ENCODE measurements around the gene SEMA6A.

The SEMA6A gene

DNA sequence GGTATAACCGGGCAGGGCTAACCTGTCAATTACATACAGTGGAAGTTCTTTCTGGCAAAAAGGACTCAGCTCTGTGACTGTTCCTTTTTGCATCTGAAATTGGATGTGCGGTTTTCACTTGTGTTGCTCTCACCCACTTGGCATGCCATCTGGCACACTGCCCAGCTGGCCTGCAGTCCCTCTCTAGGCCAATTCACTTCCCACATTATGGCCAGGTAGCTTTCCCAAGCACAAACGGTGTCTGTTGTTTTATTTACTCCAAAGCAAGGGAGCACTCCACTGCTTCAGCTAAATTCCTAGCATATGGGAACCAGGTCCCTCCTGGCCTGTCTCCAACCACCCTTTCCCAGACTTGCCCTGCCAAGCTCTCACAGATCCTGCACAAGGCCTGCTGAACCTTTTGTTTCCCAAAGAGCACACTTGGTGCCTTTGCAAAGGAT is 132.5 kb downstream of the SEMA6A start:
- 79% methylated on average over 3 of the region's 3 CpGs for WGBS
- no peak overlapping the region for H2AFZ ChIP-seq (ENCODE audit: low read depth, low read length)
- no peak overlapping the region for H4K91ac ChIP-seq (ENCODE audit: low read length)
- no peak overlapping the region for H3K9ac ChIP-seq (ENCODE audit: low read length)
- H3K36me3 ChIP-seq (ENCODE audit: control insufficient read depth in 1 of 2, insufficient read depth in 2 of 2, low read depth in 1 of 2, low read length in 2 of 2), result peaks cover 0 to 16% of the 10 kb centered on the region in 2 experiments
- H4K8ac ChIP-seq (ENCODE audit: low read length), result no peak overlapping the region
- no peak overlapping the region for H3K18ac ChIP-seq (ENCODE audit: low read depth in 1 of 2, low read length in 2 of 2)
- no peak overlapping the region for H2BK12ac ChIP-seq (ENCODE audit: low read length in 2 of 2)
- no peak overlapping the region for H3K4me2 ChIP-seq (ENCODE audit: low read length, poor library complexity, severe bottlenecking)
- no peak overlapping the region for H3K4me3 ChIP-seq (ENCODE audit: insufficient read depth in 1 of 2, low read depth in 1 of 2, low read length in 2 of 2)
- peak overlapping the region; percentile 47 for H2AK5ac ChIP-seq (ENCODE audit: low read length, severe bottlenecking)
- no peak overlapping the region for H3K27ac ChIP-seq (ENCODE audit: low read length, poor library complexity, severe bottlenecking)
- no peak overlapping the region for H2BK5ac ChIP-seq (ENCODE audit: low read depth, low read length, poor library complexity, severe bottlenecking)
- no peak overlapping the region for H3K14ac ChIP-seq (ENCODE audit: low read length in 2 of 2)
- no peak overlapping the region for H3K4ac ChIP-seq (ENCODE audit: low read depth in 1 of 2, low read length in 2 of 2)
- no peak for DNase-seq
- H3K4me1 ChIP-seq (ENCODE audit: control insufficient read depth, insufficient read depth, low read depth, low read length), result peaks cover 8% of the 10 kb centered on the region
- no peak overlapping the region for H2BK120ac ChIP-seq (ENCODE audit: low read depth, low read length)
- H3K23ac ChIP-seq (ENCODE audit: low read length in 2 of 2), result no peak overlapping the region
- H3K79me1 ChIP-seq (replicated peaks; ENCODE audit: low read length, poor library complexity, severe bottlenecking), result peaks cover 2% of the 10 kb centered on the region
- no peak overlapping the region for H2BK15ac ChIP-seq (ENCODE audit: low read depth, poor library complexity, severe bottlenecking)
- H3K9me3 ChIP-seq (ENCODE audit: control insufficient read depth, low read length), result no peaks in the 10 kb centered on the region
- no peaks in the 10 kb centered on the region for H3K27me3 ChIP-seq (ENCODE audit: control insufficient read depth in 1 of 2, insufficient read depth in 1 of 2, low read length in 2 of 2)

DNA sequence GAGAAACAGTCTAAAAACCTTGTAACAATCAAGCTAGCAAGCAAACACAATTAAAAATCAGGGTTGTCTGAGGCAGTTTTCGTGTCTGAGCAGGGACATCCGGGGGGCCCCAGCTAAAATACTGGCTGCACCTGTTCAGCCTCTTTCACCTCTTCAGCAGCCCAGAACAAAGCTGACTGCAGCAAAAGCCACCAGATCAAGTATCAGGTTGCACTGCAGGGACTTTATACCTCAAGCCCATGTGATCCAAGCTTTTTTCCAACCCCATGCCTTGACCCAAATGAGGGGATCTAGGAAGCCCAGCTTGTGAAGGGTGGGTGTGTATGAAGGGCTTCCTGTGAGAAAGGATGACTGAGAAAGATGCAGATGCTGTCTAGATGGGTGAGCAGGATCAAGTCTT is 133.4 kb downstream of the SEMA6A start:
- WGBS, result 78% methylated on average over 2 of the region's 2 CpGs
- H4K91ac ChIP-seq (ENCODE audit: low read length), result no peak overlapping the region
- peaks cover 2% of the 10 kb centered on the region for H3K79me1 ChIP-seq (replicated peaks; ENCODE audit: low read length, poor library complexity, severe bottlenecking)

DNA sequence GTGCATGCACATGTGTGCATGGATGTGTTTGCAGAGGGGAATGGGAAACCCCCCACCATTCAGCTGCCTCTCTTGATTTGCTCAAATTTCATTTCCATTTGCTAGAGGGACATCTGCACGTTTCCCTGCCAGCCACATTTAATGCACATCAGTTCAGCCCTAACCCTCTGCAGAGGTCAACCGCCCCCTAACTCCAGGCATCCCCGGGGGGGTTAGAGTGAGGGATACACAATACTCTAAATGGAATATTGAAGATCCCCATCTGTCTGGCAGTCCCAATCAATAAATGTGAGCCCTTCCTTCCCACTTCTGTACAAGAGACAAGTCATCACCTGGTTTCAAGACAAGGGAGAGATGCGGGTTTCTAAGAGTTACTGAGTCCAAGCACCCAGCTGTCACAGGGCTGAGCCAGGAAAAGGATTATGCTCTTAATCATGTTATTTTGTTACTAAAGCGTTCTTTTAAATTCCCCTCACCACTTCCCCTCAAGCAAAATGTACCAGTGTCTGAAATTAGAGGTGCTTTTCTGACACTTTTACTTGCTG is 134.1 kb downstream of the SEMA6A start:
- H3K27me3 ChIP-seq (ENCODE audit: control insufficient read depth in 1 of 2, insufficient read depth in 1 of 2, low read length in 2 of 2), result no peaks in the 10 kb centered on the region
- DNase-seq, result no peak
- H3K14ac ChIP-seq (ENCODE audit: low read length in 2 of 2), result no peak overlapping the region
- no peak overlapping the region for H3K9ac ChIP-seq (ENCODE audit: low read length)
- H3K27ac ChIP-seq (ENCODE audit: low read length, poor library complexity, severe bottlenecking), result no peak overlapping the region
- H3K4me3 ChIP-seq (ENCODE audit: insufficient read depth in 1 of 2, low read depth in 1 of 2, low read length in 2 of 2), result no peak overlapping the region
- no peak overlapping the region for H3K4me2 ChIP-seq (ENCODE audit: low read length, poor library complexity, severe bottlenecking)
- no peak overlapping the region for H2AFZ ChIP-seq (ENCODE audit: low read depth, low read length)
- H4K91ac ChIP-seq (ENCODE audit: low read length), result no peak overlapping the region
- H3K4ac ChIP-seq (ENCODE audit: low read depth in 1 of 2, low read length in 2 of 2), result no peak overlapping the region
- H3K18ac ChIP-seq (ENCODE audit: low read depth in 1 of 2, low read length in 2 of 2), result no peak overlapping the region
- H2BK15ac ChIP-seq (ENCODE audit: low read depth, poor library complexity, severe bottlenecking), result no peak overlapping the region
- H3K4me1 ChIP-seq (ENCODE audit: control insufficient read depth, insufficient read depth, low read depth, low read length), result peaks cover 7% of the 10 kb centered on the region
- peaks cover 2% of the 10 kb centered on the region for H3K79me1 ChIP-seq (replicated peaks; ENCODE audit: low read length, poor library complexity, severe bottlenecking)
- H2BK12ac ChIP-seq (ENCODE audit: low read length in 2 of 2), result no peak overlapping the region
- WGBS, result 85% methylated on average over 4 of the region's 5 CpGs
- H2AK5ac ChIP-seq (ENCODE audit: low read length, severe bottlenecking), result no peak overlapping the region
- no peak overlapping the region for H2BK120ac ChIP-seq (ENCODE audit: low read depth, low read length)
- peaks cover 0 to 5% of the 10 kb centered on the region in 2 experiments for H3K36me3 ChIP-seq (ENCODE audit: control insufficient read depth in 1 of 2, insufficient read depth in 2 of 2, low read depth in 1 of 2, low read length in 2 of 2)
- no peak overlapping the region for H3K23ac ChIP-seq (ENCODE audit: low read length in 2 of 2)
- no peak overlapping the region for H4K8ac ChIP-seq (ENCODE audit: low read length)
- H2BK5ac ChIP-seq (ENCODE audit: low read depth, low read length, poor library complexity, severe bottlenecking), result no peak overlapping the region
- H3K9me3 ChIP-seq (ENCODE audit: control insufficient read depth, low read length), result no peaks in the 10 kb centered on the region

More for the DNA sequence above, 133.4 kb downstream of the SEMA6A start:
- Histone ChIP-seq H2AFZ (ENCODE audit: low read depth, low read length) (no peak overlapping the region), H3K36me3 (ENCODE audit: control insufficient read depth in 1 of 2, insufficient read depth in 2 of 2, low read depth in 1 of 2, low read length in 2 of 2) (peaks cover 0 to 7% of the 10 kb centered on the region in 2 experiments), H3K4me1 (ENCODE audit: control insufficient read depth, insufficient read depth, low read depth, low read length) (peaks cover 7% of the 10 kb centered on the region), H3K4me2 (ENCODE audit: low read length, poor library complexity, severe bottlenecking) (no peak overlapping the region), H2BK12ac (ENCODE audit: low read length in 2 of 2) (no peak overlapping the region), H3K14ac (ENCODE audit: low read length in 2 of 2) (no peak overlapping the region), H3K4me3 (ENCODE audit: insufficient read depth in 1 of 2, low read depth in 1 of 2, low read length in 2 of 2) (no peak overlapping the region), H2BK5ac (ENCODE audit: low read depth, low read length, poor library complexity, severe bottlenecking) (no peak overlapping the region), H3K9me3 (ENCODE audit: control insufficient read depth, low read length) (no peaks in the 10 kb centered on the region), H3K18ac (ENCODE audit: low read depth in 1 of 2, low read length in 2 of 2) (no peak overlapping the region), H3K27me3 (ENCODE audit: control insufficient read depth in 1 of 2, insufficient read depth in 1 of 2, low read length in 2 of 2) (no peaks in the 10 kb centered on the region), H2AK5ac (ENCODE audit: low read length, severe bottlenecking) (peak overlapping the region; percentile 35), H3K4ac (ENCODE audit: low read depth in 1 of 2, low read length in 2 of 2) (no peak overlapping the region), H4K8ac (ENCODE audit: low read length) (no peak overlapping the region), H3K23ac (ENCODE audit: low read length in 2 of 2) (no peak overlapping the region), H2BK120ac (ENCODE audit: low read depth, low read length) (no peak overlapping the region), H3K9ac (ENCODE audit: low read length) (no peak overlapping the region), H2BK15ac (ENCODE audit: low read depth, poor library complexity, severe bottlenecking) (no peak overlapping the region), H3K27ac (ENCODE audit: low read length, poor library complexity, severe bottlenecking) (no peak overlapping the region)
- DNase-seq, result no peak

DNA sequence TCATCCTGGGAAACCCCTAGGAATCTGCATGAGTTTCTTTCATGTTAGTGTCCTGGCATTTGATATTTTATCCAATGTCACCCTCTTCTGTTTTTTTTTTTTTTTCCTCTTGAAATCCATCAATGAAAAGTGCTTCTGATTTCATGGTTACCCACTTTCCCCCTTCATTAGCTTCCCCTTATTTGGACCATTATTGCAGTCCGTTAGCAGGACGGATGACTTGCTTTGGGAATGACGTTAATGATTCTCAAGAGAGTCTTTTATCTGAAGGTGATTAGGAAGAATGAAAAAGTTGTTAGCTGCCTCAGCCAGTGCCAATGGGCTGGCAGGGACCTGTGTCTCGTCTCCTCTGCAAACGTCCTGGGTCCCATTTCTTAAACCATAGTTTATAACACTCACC is 134.7 kb downstream of the SEMA6A start:
- Histone ChIP-seq H2BK12ac (ENCODE audit: low read length in 2 of 2) (no peak overlapping the region), H2BK120ac (ENCODE audit: low read depth, low read length) (no peak overlapping the region), H3K27me3 (ENCODE audit: control insufficient read depth in 1 of 2, insufficient read depth in 1 of 2, low read length in 2 of 2) (no peaks in the 10 kb centered on the region), H3K9ac (ENCODE audit: low read length) (no peak overlapping the region), H3K79me1 (replicated peaks; ENCODE audit: low read length, poor library complexity, severe bottlenecking) (peaks cover 2% of the 10 kb centered on the region), H3K36me3 (ENCODE audit: control insufficient read depth in 1 of 2, insufficient read depth in 2 of 2, low read depth in 1 of 2, low read length in 2 of 2) (peaks cover 0 to 4% of the 10 kb centered on the region in 2 experiments), H3K4ac (ENCODE audit: low read depth in 1 of 2, low read length in 2 of 2) (no peak overlapping the region), H4K8ac (ENCODE audit: low read length) (no peak overlapping the region), H3K27ac (ENCODE audit: low read length, poor library complexity, severe bottlenecking) (no peak overlapping the region), H2AFZ (ENCODE audit: low read depth, low read length) (no peak overlapping the region), H3K9me3 (ENCODE audit: control insufficient read depth, low read length) (no peaks in the 10 kb centered on the region), H3K4me2 (ENCODE audit: low read length, poor library complexity, severe bottlenecking) (no peak overlapping the region), H2BK15ac (ENCODE audit: low read depth, poor library complexity, severe bottlenecking) (no peak overlapping the region), H2BK5ac (ENCODE audit: low read depth, low read length, poor library complexity, severe bottlenecking) (no peak overlapping the region), H3K23ac (ENCODE audit: low read length in 2 of 2) (no peak overlapping the region), H3K18ac (ENCODE audit: low read depth in 1 of 2, low read length in 2 of 2) (no peak overlapping the region), H3K4me1 (ENCODE audit: control insufficient read depth, insufficient read depth, low read depth, low read length) (peaks cover 7% of the 10 kb centered on the region), H3K4me3 (ENCODE audit: insufficient read depth in 1 of 2, low read depth in 1 of 2, low read length in 2 of 2) (no peak overlapping the region), H2AK5ac (ENCODE audit: low read length, severe bottlenecking) (no peak overlapping the region), H4K91ac (ENCODE audit: low read length) (no peak overlapping the region), H3K14ac (ENCODE audit: low read length in 2 of 2) (no peak overlapping the region)
- 74% methylated on average over 5 of the region's 5 CpGs for WGBS
- no peak for DNase-seq
